Measurements from ENCODE around the gene CAPN15. TPM values are rescaled to one million over a fixed set of nuclear protein-coding genes. Genes with fewer than 3 reads are reported as not detected.

CAPN15 gene
- total RNA-seq, 4 donors from 2014 or later: 16.4 to 87.2 (median 22.0) TPM

- no peak for TF ChIP-seq CTCF (IDR thresholded peaks at IDR 0.05)
- DNase-seq (ENCODE audit: low spot score): no peak
- no peak for ATAC-seq (ENCODE audit: low FRiP score)
Observed at GRCh38 chr16:583815-584591, 56.5 kb downstream of the CAPN15 start.

GRCh38 chr16:585351-585750 lies 57.8 kb downstream of the CAPN15 start:
- no peak for ATAC-seq (ENCODE audit: low FRiP score)
- no peak for TF ChIP-seq CTCF (IDR thresholded peaks at IDR 0.05)
- DNase-seq (ENCODE audit: low spot score): no peak

GRCh38 chr16:586047-586644 lies 58.6 kb downstream of the CAPN15 start:
- DNase-seq (ENCODE audit: low spot score) (no peak), ATAC-seq (ENCODE audit: low FRiP score) (no peak)
- TF ChIP-seq CTCF (IDR thresholded peaks at IDR 0.05): no peak

- no peak for TF ChIP-seq CTCF (IDR thresholded peaks at IDR 0.05)
- ATAC-seq (ENCODE audit: low FRiP score) (no peak), DNase-seq (ENCODE audit: low spot score) (no peak)
Observed at GRCh38 chr16:586645-587590, 59.4 kb downstream of the CAPN15 start.

- ATAC-seq (ENCODE audit: low FRiP score): peak; percentile 9
- no peak for DNase-seq (ENCODE audit: low spot score)
- TF ChIP-seq CTCF (IDR thresholded peaks at IDR 0.05): no peak
Observed at GRCh38 chr16:588639-588888, 61.1 kb downstream of the CAPN15 start.

- ATAC-seq (ENCODE audit: low FRiP score) (peak; percentile 89), DNase-seq (ENCODE audit: low spot score) (peak; percentile 99)
- TF ChIP-seq CTCF (IDR thresholded peaks at IDR 0.05): no peak
Observed at GRCh38 chr16:588889-589657, 61.6 kb downstream of the CAPN15 start.
